Subcutaneous abdominal adipose tissue (tissue), 5 donors: ENCODE results near the gene LOXL3.
A peak's percentile ranks its signal among the peaks of the same experiment; 100 is the strongest.

Source experiments
- H3K27ac ChIP-seq: one replicate; pipeline ENCODE4 v1.7.0; 2013; ENCODE audit warnings: low read depth, mild to moderate bottlenecking, inconsistent platforms, low read length, moderate library complexity
- H3K27me3 ChIP-seq, 5 donors: one replicate each; pipeline ENCODE4 v1.7.0; 2013; ENCODE audit warnings: low read length in 5 of 5, inconsistent platforms in 1 of 5; ENCODE audit not compliant: control insufficient read depth in 5 of 5, insufficient read depth in 4 of 5
- H3K36me3 ChIP-seq, 5 donors: one replicate each; pipeline ENCODE4 v1.7.0; 2013; ENCODE audit warnings: low read length in 5 of 5; ENCODE audit not compliant: control insufficient read depth in 5 of 5, insufficient read depth in 5 of 5
- H3K4me1 ChIP-seq, 5 donors: one replicate each; pipeline ENCODE4 v1.7.0; 2013; ENCODE audit warnings: low read length in 5 of 5, mild to moderate bottlenecking in 3 of 5, moderate library complexity in 1 of 5; ENCODE audit not compliant: control insufficient read depth in 5 of 5, insufficient read depth in 5 of 5
- H3K4me3 ChIP-seq, 5 donors: one replicate each; pipeline ENCODE4 v1.7.0; 2013; ENCODE audit warnings: low read length in 5 of 5, low read depth in 1 of 5
- H3K9ac ChIP-seq, 5 donors: one replicate each; pipeline ENCODE4 v1.7.0; 2013; ENCODE audit warnings: low read length in 5 of 5, mild to moderate bottlenecking in 4 of 5, moderate library complexity in 3 of 5
- H3K9me3 ChIP-seq, 5 donors: one replicate each; pipeline ENCODE4 v1.7.0; 2013; ENCODE audit warnings: low read length in 5 of 5; ENCODE audit not compliant: control insufficient read depth in 5 of 5
- donor health status: healthy.
- donor health status: healthy.
- donor health status: healthy.
- donor health status: healthy.
- donor health status: healthy.

The LOXL3 gene

DNA sequence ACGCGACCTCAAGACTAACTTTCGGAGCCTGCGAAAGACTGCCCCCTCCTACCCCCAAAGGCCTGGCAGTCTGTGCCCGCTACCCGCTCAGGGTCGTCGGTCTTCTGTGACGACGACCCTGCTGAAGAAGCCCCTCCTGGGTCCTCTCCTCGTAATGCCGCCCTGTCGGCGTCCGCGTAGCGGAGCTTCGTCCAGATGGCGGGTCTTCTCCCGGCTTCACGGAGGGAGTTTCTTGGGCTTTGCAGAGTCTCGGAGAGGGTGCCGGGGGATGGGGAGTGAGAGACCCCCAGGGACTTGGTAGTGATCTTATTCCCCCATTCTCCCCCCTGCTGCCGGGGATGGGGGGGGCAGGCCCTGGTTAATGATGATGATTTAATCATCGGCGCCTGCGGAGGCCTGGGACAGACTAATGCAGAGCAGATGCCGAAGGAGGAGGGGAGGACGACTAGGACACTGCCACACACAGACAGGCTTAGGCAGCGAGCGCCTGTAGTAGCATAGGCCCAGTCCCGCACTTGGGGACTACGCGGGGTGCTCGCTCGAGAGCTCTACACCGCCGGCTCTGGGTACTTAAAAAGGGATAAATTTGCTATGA lies 45.7 kb downstream of the LOXL3 start:
- Histone ChIP-seq H3K9me3 (no peaks in the 10 kb centered on the region), H3K27me3 (peaks cover 12 to 27% (median 22%) of the 10 kb centered on the region in 5 donors), H3K4me3 (peak overlapping the region; percentile 82 to 100 (median 99)), H3K9ac (peak overlapping the region in 4 of 5 donors; percentile 83 to 96 (median 94)), H3K27ac (peak overlapping the region; percentile 94), H3K4me1 (peaks cover 6 to 48% (median 47%) of the 10 kb centered on the region in 5 donors), H3K36me3 (peaks cover 0 to 14% (median 11%) of the 10 kb centered on the region in 5 donors)

- Histone ChIP-seq H3K4me1 (peaks cover 6 to 55% (median 53%) of the 10 kb centered on the region in 5 donors), H3K27ac (peak within 1 kb of the TSS; percentile 94), H3K9me3 (no peaks in the 10 kb centered on the region), H3K9ac (peak within 1 kb of the TSS; percentile 83 to 96 (median 94)), H3K36me3 (peaks cover 0 to 14% (median 11%) of the 10 kb centered on the region in 5 donors), H3K27me3 (peaks cover 6 to 22% (median 17%) of the 10 kb centered on the region in 5 donors), H3K4me3 (peak within 1 kb of the TSS; percentile 82 to 100 (median 99))
Measured at GRCh38 chr2:74507145-74507925, 46.4 kb downstream of the LOXL3 start, which contains the start of gene PCGF1. TSS of gene PCGF1 (minus strand) at chr2:74507695. CDS start at chr2:74507668, 27 bp downstream.

DNA sequence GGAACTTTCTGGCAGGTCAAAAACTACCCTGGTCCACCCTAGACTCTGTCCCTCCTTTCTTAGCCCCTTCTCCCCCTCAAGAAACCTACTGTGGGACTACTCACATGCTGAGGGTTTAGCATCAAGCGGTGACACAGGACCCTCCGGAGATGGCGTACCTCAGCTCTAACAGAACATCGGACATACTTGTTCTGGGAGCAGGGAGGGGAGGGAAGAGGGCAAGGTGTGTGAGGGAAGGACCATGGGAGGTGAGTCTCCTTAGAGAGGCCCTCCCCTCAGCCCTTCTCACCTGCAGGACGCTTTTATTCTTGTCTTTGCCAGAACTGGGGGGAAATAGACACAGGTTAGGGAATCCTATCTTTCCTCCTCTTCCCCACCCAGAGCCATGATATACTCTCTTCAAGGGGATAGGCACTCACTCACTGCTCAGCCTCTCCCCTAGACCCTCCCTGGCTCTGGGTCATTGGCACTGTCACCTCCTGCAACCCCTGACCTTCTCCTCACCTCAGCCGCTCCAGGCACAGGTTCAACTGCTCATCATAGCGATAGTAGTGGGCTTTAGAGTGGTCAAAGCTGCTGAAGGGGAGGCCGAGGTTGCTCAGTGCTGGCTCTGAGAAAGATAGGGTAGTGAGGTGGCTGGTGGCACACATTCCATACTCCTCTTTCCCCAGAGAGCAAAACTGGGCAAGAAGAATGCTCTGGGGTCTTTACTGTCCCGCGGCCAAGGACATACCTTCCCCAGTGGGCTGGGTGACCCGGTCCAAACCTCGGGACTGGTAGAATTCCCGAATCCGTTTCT lies 48.1 kb downstream of the LOXL3 start:
- peaks cover 0 to 14% (median 11%) of the 10 kb centered on the region in 5 donors for H3K36me3 ChIP-seq
- H3K9me3 ChIP-seq, result no peaks in the 10 kb centered on the region
- H3K9ac ChIP-seq, result peak overlapping the region in 1 of 5 donors; percentile 43
- H3K27me3 ChIP-seq, result peaks cover under 1 to 19% (median 9%) of the 10 kb centered on the region in 5 donors
- peaks cover 6 to 60% (median 58%) of the 10 kb centered on the region in 5 donors for H3K4me1 ChIP-seq
- peak overlapping the region; percentile 6 to 38 (median 27) for H3K4me3 ChIP-seq
- peak overlapping the region; percentile 30 for H3K27ac ChIP-seq

- Histone ChIP-seq H3K27ac (no peak overlapping the region), H3K27me3 (peaks cover 9 to 26% (median 13%) of the 10 kb centered on the region in 5 donors), H3K9me3 (no peaks in the 10 kb centered on the region), H3K4me1 (peaks cover 6 to 63% (median 61%) of the 10 kb centered on the region in 5 donors), H3K36me3 (peaks cover 0 to 14% (median 11%) of the 10 kb centered on the region in 5 donors), H3K4me3 (peak overlapping the region in 4 of 5 donors; percentile 74 to 87 (median 82)), H3K9ac (peak overlapping the region in 1 of 5 donors; percentile 84)
Measured at GRCh38 chr2:74504591-74504990, 49.2 kb downstream of the LOXL3 start.

DNA sequence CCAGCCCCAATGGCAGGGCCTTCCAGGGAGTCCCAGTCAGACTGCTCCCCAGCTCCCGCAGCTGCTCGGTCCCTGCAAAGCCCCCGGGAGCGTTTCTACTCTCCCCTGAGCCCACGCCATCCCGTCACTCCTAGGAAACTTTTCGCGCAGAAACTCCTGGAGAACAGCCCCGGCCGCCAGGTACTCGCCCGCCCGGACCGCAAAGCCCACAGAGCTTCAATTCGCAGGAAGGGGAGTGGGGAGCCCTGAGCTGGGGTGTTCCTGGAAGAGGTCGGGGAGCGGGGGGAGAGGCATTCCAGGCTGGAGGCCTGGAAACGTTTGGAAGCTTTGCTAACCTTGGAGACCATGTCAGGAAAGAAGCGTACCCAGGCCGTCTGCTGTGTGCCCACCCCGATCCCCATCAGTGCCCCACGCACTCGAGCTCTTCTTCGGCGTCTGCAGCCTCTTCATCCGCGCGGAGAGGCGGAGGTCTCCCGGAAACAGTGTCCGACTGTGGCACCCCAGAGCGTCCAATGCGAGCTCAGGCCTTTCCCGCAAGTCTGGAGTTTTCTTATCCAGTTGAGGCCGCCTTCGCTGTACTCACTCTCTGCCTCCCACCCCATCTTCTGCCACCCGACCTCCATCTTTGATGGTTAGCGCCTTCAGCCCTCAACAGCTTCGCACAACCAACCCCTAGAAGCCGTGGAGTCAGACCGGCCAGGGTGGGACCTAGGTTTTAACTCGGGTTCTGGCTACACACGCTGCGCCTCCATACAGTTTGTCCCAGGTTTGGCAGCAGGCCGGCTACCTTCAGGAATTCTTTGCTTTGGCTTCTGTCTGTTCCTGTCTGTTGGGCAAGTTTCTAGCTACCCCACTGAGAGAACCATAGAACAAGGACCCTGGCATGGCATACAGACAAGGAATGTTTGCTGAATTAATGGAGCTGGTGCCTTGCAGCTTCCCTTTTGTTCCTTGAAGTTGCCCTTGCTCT lies 50.0 kb downstream of the LOXL3 start:
- H3K4me3 ChIP-seq, result peak overlapping the region; percentile 74 to 87 (median 83)
- peaks cover 0 to 14% (median 11%) of the 10 kb centered on the region in 5 donors for H3K36me3 ChIP-seq
- peak overlapping the region; percentile 48 to 90 (median 84) for H3K9ac ChIP-seq
- peaks cover 6 to 71% (median 69%) of the 10 kb centered on the region in 5 donors for H3K4me1 ChIP-seq
- H3K9me3 ChIP-seq, result no peaks in the 10 kb centered on the region
- peak overlapping the region; percentile 88 for H3K27ac ChIP-seq
- peaks cover 16 to 34% (median 20%) of the 10 kb centered on the region in 5 donors for H3K27me3 ChIP-seq

DNA sequence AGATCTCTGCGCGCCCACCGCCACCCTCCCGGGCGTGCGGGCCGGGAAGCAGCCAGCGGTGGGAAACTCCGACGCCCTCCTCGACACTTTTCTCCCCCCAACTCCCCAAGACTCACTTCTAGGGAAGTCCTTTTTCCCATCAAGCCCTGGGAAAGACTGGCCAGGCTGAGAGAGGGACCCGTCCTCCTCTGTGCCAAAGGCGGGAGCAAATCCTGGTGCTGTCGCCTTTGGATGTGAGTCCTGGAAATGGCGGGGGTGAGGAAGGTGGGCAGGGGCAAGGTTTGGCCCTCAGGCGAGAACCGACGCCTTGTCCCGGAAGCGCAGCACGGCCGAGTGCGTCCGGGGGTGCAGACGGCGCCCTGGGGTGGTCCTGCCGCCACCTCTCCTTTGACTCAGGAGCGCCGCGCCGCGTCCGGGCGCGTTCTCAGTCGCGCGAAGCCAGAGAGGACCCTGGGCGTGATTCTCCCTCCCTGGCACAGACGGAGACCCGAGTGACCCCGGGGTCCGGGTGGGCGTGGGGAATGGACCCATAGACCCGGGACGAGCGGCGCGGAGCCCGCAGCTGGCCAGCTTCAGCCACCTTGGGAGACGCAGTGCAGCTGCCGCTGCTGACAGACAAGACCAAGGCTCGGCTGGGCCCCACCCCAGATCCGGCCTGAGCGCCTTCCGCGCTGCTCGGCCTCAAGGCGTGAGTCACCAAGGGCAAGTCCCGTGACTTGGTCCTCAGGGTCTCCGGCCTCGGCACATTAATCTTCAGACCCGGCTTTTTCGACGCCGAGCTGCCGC lies 50.8 kb downstream of the LOXL3 start:
- Histone ChIP-seq H3K9ac (peak overlapping the region; percentile 48 to 90 (median 84)), H3K4me3 (peak overlapping the region; percentile 81 to 87 (median 84)), H3K4me1 (peaks cover 6 to 74% (median 73%) of the 10 kb centered on the region in 5 donors), H3K9me3 (no peaks in the 10 kb centered on the region), H3K27me3 (peaks cover 25 to 43% (median 29%) of the 10 kb centered on the region in 5 donors), H3K27ac (peak overlapping the region; percentile 88), H3K36me3 (peaks cover 0 to 14% (median 11%) of the 10 kb centered on the region in 5 donors)

GRCh38 chr2:74502147-74502719 lies 51.5 kb downstream of the LOXL3 start:
- Histone ChIP-seq H3K4me3 (peak overlapping the region; percentile 81 to 87 (median 84)), H3K4me1 (peaks cover 6 to 78% (median 75%) of the 10 kb centered on the region in 5 donors), H3K36me3 (peaks cover 0 to 14% (median 11%) of the 10 kb centered on the region in 5 donors), H3K9me3 (no peaks in the 10 kb centered on the region), H3K9ac (peak overlapping the region; percentile 48 to 90 (median 84)), H3K27ac (peak overlapping the region; percentile 88), H3K27me3 (peaks cover 31 to 50% (median 34%) of the 10 kb centered on the region in 5 donors)
